Peyer's patch (tissue), 4 donors: Measurements from ENCODE around the gene KRT7. TPM values are rescaled to one million over a fixed set of nuclear protein-coding genes. Genes with fewer than 3 reads are reported as not detected.
A peak's percentile ranks its signal among the peaks of the same experiment; 100 is the strongest.

Experiments used
- DNase-seq, 3 donors: peaks; one replicate each; pipeline ENCODE4 v3.0.0-alpha.2; 2017 to 2019
- H3K27ac ChIP-seq, 4 donors: fragments of 200-600 bp; sonication (generic); one replicate each; pipeline ENCODE4 v1.5.1; 2016 to 2019
- H3K27me3 ChIP-seq, 2 donors: fragments of 200-600 bp; sonication (generic); one replicate each; pipeline ENCODE4 v1.5.1; 2019
- H3K36me3 ChIP-seq, 3 donors: fragments of 200-600 bp; sonication (generic); one replicate each; pipeline ENCODE4 v1.5.1; 2016 to 2019
- H3K4me1 ChIP-seq, 4 donors: fragments of 200-600 bp; sonication (generic); one replicate each; pipeline ENCODE4 v1.5.1; 2016 to 2019
- H3K4me3 ChIP-seq, 4 donors: fragments of 200-600 bp; sonication (generic); 1 replicate in 3 of 4; 2 replicates in 1 of 4; pipeline ENCODE4 v1.5.1; 2016 to 2019; ENCODE audit warnings: mild to moderate bottlenecking in 1 of 4
- H3K9me3 ChIP-seq, 4 donors: fragments of 200-600 bp; sonication (generic); one replicate each; pipeline ENCODE4 v1.5.1; 2016 to 2019; ENCODE audit warnings: mild to moderate bottlenecking in 1 of 4
- POLR2A ChIP-seq, 2 donors: fragments of 450-650 bp; IDR thresholded peaks; one replicate each; pipeline ENCODE4 v1.5.1; 2017; ENCODE audit warnings: antibody characterized with exemption in 2 of 2, mild to moderate bottlenecking in 2 of 2, moderate library complexity in 2 of 2
- total RNA-seq, 4 donors: library from RNA; depleted of rRNA; stranded (reverse); fragments of >200 nt; gene quantifications; one replicate each; pipeline ENCODE4 v1.1.0, GENCODE V29; 2016
- TF ChIP-seq, protein P1 (sequence below), 6 experiments: fragments of 450-650 bp in 4 of 6; fragments of 200-600 bp in 2 of 6; sonication (generic) in 1 of 6; IDR thresholded peaks; one replicate each; pipeline ENCODE4 v1.5.1; 2017 to 2019; ENCODE audit warnings: antibody characterized with exemption in 6 of 6, mild to moderate bottlenecking in 3 of 6, moderate library complexity in 1 of 6

The KRT7 gene
- total RNA-seq, 4 donors from 2014 or later = 0.67 to 1.2 TPM; not detected in 2

DNA sequence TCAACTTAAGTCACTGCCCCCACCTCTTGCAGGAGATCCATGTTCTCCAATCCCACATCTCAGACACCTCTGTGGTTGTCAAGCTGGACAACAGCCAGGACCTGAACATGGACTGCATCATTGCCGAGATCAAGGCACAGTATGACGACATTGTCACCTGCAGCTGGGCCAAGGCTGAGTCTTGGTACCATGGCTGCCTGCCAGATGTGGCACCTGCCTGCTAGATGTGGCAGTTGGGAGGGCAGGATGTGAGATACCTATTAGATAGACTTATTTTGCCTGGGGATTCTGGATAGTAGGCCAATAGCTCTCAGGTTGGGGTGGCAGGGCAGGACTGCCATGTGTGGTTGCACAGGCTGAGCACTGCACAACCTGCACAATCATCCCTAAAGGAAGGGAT, 33.5 kb downstream of the KRT7 start:
- H3K27ac ChIP-seq = no peak overlapping the region
- DNase-seq = no peak
- TF ChIP-seq POLR2A (IDR thresholded peaks at IDR 0.05) = no peak
- TF ChIP-seq, protein P1, sequence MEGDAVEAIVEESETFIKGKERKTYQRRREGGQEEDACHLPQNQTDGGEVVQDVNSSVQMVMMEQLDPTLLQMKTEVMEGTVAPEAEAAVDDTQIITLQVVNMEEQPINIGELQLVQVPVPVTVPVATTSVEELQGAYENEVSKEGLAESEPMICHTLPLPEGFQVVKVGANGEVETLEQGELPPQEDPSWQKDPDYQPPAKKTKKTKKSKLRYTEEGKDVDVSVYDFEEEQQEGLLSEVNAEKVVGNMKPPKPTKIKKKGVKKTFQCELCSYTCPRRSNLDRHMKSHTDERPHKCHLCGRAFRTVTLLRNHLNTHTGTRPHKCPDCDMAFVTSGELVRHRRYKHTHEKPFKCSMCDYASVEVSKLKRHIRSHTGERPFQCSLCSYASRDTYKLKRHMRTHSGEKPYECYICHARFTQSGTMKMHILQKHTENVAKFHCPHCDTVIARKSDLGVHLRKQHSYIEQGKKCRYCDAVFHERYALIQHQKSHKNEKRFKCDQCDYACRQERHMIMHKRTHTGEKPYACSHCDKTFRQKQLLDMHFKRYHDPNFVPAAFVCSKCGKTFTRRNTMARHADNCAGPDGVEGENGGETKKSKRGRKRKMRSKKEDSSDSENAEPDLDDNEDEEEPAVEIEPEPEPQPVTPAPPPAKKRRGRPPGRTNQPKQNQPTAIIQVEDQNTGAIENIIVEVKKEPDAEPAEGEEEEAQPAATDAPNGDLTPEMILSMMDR (IDR thresholded peaks at IDR 0.05) = no peak
- no peak overlapping the region for H3K4me3 ChIP-seq
- H3K4me1 ChIP-seq = no peaks in the 10 kb centered on the region
- no peaks in the 10 kb centered on the region for H3K27me3 ChIP-seq
- H3K36me3 ChIP-seq = no peaks in the 10 kb centered on the region
- H3K9me3 ChIP-seq = peaks cover 0 to 7% (median 0%) of the 10 kb centered on the region in 4 donors

DNA sequence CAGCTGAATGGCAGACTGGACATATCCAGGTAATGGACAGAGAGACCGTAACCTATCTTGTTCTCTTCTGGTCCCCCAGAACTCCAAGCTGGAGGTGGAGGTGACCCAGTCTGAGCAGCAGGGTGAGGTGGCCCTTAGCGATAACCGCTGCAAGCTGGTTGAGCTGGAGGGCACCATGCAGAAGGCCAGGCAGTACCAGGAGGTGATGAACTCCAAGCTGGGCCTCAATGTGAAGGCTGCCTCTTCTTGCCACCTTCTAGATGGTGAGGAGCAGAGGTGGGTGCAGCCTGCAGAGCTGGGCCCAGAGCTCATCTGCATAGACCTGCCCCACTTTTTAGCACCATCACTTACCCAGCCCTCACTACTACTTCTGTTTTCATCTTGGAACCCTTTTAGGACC, 34.2 kb downstream of the KRT7 start:
- no peaks in the 10 kb centered on the region for H3K4me1 ChIP-seq
- H3K36me3 ChIP-seq = no peaks in the 10 kb centered on the region
- no peak overlapping the region for H3K27ac ChIP-seq
- H3K27me3 ChIP-seq = no peaks in the 10 kb centered on the region
- peaks cover 0 to 2% (median 0%) of the 10 kb centered on the region in 4 donors for H3K9me3 ChIP-seq
- DNase-seq = no peak
- TF ChIP-seq, protein P1 (IDR thresholded peaks at IDR 0.05) = no peak
- TF ChIP-seq POLR2A (IDR thresholded peaks at IDR 0.05) = no peak
- H3K4me3 ChIP-seq = no peak overlapping the region

DNA sequence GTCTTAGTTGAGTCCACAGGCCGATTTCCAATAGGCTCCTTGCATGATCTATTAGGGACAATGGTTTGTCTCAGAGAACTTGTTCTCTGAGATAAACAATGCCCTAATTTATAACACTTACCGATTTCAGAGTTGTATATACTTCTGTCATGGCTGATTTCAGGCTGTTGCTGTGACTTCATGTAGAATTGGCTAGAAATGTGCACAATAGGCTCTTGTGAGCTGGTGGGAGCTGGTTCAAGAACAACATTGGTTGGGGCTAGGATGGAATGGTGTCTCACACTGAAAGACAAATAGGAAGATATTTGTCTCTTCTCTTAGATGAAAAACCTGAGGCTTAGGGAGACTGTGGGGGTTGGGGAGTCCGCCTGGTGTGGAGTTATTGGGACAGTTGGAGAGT, 34.7 kb downstream of the KRT7 start:
- H3K4me1 ChIP-seq = no peaks in the 10 kb centered on the region
- H3K27me3 ChIP-seq = no peaks in the 10 kb centered on the region
- H3K27ac ChIP-seq = no peak overlapping the region
- H3K9me3 ChIP-seq = no peaks in the 10 kb centered on the region
- no peak overlapping the region for H3K4me3 ChIP-seq
- no peaks in the 10 kb centered on the region for H3K36me3 ChIP-seq
- DNase-seq = no peak
- TF ChIP-seq, protein P1 (IDR thresholded peaks at IDR 0.05) = no peak

DNA sequence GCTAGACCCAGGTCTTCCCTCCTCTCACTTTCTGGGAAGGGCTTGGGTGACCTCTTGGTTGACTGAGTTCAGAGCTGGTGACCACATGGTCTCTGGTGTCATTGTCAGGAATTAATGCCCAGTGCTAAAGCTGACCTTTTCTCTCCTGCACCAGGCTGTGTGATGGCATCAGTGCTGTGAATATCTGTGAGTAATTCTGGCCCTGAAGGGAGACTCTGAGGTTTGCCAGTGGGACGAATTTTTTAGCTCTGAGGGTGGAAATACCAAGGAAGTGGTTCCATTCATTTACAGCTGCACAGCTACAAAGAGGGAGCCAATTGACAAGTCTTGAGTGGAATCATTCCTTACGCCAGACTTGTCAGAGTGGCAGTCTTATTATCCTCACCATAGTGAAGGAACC, 35.2 kb downstream of the KRT7 start:
- TF ChIP-seq, protein P1 (IDR thresholded peaks at IDR 0.05) = no peak
- no peak for TF ChIP-seq POLR2A (IDR thresholded peaks at IDR 0.05)
- Histone ChIP-seq H3K36me3 (no peaks in the 10 kb centered on the region), H3K9me3 (no peaks in the 10 kb centered on the region), H3K27ac (no peak overlapping the region), H3K4me3 (no peak overlapping the region), H3K27me3 (no peaks in the 10 kb centered on the region), H3K4me1 (no peaks in the 10 kb centered on the region)
- no peak for DNase-seq

DNA sequence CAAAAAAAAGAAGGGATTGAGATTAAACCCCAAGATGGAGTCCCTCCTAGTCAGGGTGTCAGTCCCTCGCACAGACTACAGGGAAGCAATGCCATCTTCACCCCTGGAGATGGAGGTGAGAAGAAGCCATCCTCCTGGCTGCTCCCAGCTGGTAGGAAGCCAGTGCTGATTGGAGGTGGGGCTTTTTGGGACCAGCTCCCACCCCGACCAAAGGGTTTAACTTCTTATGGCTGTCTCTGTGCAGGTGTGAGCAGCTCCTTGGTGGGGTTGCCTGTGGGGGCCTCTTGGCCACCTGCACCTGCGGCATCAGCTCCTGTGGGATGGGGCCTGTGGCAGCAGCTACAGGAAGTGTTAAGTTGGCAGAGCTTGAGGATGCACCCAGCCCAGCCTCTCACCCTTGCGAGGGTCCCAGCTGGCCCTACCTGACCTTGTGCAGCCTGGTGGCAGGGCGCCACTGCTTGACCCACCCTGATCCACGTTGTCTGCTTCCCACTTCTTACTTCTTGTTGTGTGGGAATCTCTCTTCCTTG, 37.6 kb downstream of the KRT7 start:
- no peak for TF ChIP-seq POLR2A (IDR thresholded peaks at IDR 0.05)
- TF ChIP-seq, protein P1 (IDR thresholded peaks at IDR 0.05) = no peak

DNA sequence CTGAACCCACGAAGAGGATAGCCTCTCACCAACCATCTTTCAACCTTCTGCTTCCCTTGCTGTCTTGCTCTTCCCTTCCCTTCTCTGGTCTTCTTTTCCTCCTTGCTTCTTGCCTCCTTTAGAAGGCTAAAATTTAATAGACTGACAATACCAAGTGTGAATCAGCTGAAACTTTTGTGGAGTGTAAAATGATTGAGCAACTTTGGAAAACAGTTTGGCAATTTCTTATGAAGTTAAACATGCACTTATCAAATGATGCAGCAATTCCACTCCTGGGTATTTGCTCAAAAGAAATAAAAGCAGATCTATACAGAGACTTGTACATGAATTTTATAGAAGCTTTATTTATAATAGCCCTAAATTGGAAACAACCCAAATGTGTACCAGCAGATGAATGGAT, 38.1 kb downstream of the KRT7 start:
- DNase-seq = no peak
- H3K9me3 ChIP-seq = no peaks in the 10 kb centered on the region
- no peaks in the 10 kb centered on the region for H3K27me3 ChIP-seq
- no peak for TF ChIP-seq POLR2A (IDR thresholded peaks at IDR 0.05)
- TF ChIP-seq, protein P1 (IDR thresholded peaks at IDR 0.05) = no peak
- H3K4me1 ChIP-seq = no peaks in the 10 kb centered on the region
- no peaks in the 10 kb centered on the region for H3K36me3 ChIP-seq
- H3K4me3 ChIP-seq = no peak overlapping the region
- no peak overlapping the region for H3K27ac ChIP-seq

More for the DNA sequence above, 37.6 kb downstream of the KRT7 start:
- no peaks in the 10 kb centered on the region for H3K36me3 ChIP-seq
- H3K9me3 ChIP-seq = no peaks in the 10 kb centered on the region
- H3K4me1 ChIP-seq = no peaks in the 10 kb centered on the region
- H3K27ac ChIP-seq = no peak overlapping the region
- DNase-seq = peak in 1 of 3 donors; percentile 32
- no peaks in the 10 kb centered on the region for H3K27me3 ChIP-seq
- no peak overlapping the region for H3K4me3 ChIP-seq
